ENCODE data around the gene PIK3CA. TPM values are rescaled to one million over a fixed set of nuclear protein-coding genes. Genes with fewer than 3 reads are reported as not detected.
A peak's percentile ranks its signal among the peaks of the same experiment; 100 is the strongest.
"Not testable (repeated sequence)": the region's sequence is repeated elsewhere in the genome, so short reads cannot be mapped to it uniquely, and the experiment has no call there.

Gene PIK3CA
- total and polyA plus RNA-seq, 3 experiments from 2014 or later: 18.3 to 19.5 (median 18.8) TPM

GRCh38 chr3:179116816-179117215 lies 31.3 kb upstream of the PIK3CA start:
- no peak overlapping the region for H3K4me3 Mint-ChIP-seq
- peaks cover 0 to under 1% (median 0%) of the 10 kb centered on the region in 3 donors for H3K36me3 Mint-ChIP-seq
- Histone ChIP-seq H3K9me3 (ENCODE audit: low read length) (no peaks in the 10 kb centered on the region), H3K4me3 (ENCODE audit: low read length) (no peak overlapping the region), H3K36me3 (ENCODE audit: insufficient read depth, low read length) (no peaks in the 10 kb centered on the region), H3K27me3 (ENCODE audit: insufficient read depth, low read length, poor library complexity, severe bottlenecking) (no peaks in the 10 kb centered on the region), H3K4me1 (ENCODE audit: insufficient read depth, low read length) (no peaks in the 10 kb centered on the region), H3K27ac (ENCODE audit: low read depth, low read length) (no peak overlapping the region)
- H3K27ac Mint-ChIP-seq: no peak overlapping the region
- CTCF ChIA-PET: no interaction called here
- H3K4me1 Mint-ChIP-seq: no peaks in the 10 kb centered on the region
- H3K9me3 Mint-ChIP-seq: peaks cover 0 to 2% (median 0%) of the 10 kb centered on the region in 5 donors
- no peak for DNase-seq
- POLR2A ChIA-PET: no interaction called here
- H3K27me3 Mint-ChIP-seq: peaks cover 13 to 36% of the 10 kb centered on the region in 2 donors

- CTCF ChIA-PET; H3K9me3 ChIP-seq (ENCODE audit: low read length); H3K4me1 Mint-ChIP-seq; H3K27ac Mint-ChIP-seq; POLR2A ChIA-PET; DNase-seq; H3K27me3 ChIP-seq (ENCODE audit: insufficient read depth, low read length, poor library complexity, severe bottlenecking); H3K4me3 ChIP-seq (ENCODE audit: low read length); H3K4me3 Mint-ChIP-seq; H3K36me3 ChIP-seq (ENCODE audit: insufficient read depth, low read length); H3K4me1 ChIP-seq (ENCODE audit: insufficient read depth, low read length); H3K9me3 Mint-ChIP-seq; H3K27ac ChIP-seq (ENCODE audit: low read depth, low read length); H3K36me3 Mint-ChIP-seq: not testable (repeated sequence)
- H3K27me3 Mint-ChIP-seq: peaks cover 7 to 36% of the 10 kb centered on the region in 2 donors
Observed at GRCh38 chr3:179132191-179132890, 15.8 kb upstream of the PIK3CA start.

GRCh38 chr3:179133575-179133974 lies 14.6 kb upstream of the PIK3CA start:
- Mint-ChIP-seq H3K9me3 (no peaks in the 10 kb centered on the region), H3K36me3 (peaks cover 0 to 6% (median 0%) of the 10 kb centered on the region in 3 donors), H3K4me3 (no peak overlapping the region), H3K27ac (no peak overlapping the region), H3K4me1 (peaks cover 0 to 5% (median 0%) of the 10 kb centered on the region in 3 donors), H3K27me3 (peaks cover 7 to 48% of the 10 kb centered on the region in 2 donors)
- no peak for DNase-seq
- H3K9me3 ChIP-seq (ENCODE audit: low read length): no peaks in the 10 kb centered on the region
- H3K4me3 ChIP-seq (ENCODE audit: low read length): no peak overlapping the region
- H3K27me3 ChIP-seq (ENCODE audit: insufficient read depth, low read length, poor library complexity, severe bottlenecking): peaks cover 3% of the 10 kb centered on the region
- no peaks in the 10 kb centered on the region for H3K4me1 ChIP-seq (ENCODE audit: insufficient read depth, low read length)
- no peak overlapping the region for H3K27ac ChIP-seq (ENCODE audit: low read depth, low read length)
- POLR2A ChIA-PET: no interaction called here
- CTCF ChIA-PET: no interaction called here
- no peaks in the 10 kb centered on the region for H3K36me3 ChIP-seq (ENCODE audit: insufficient read depth, low read length)

- peaks cover 3% of the 10 kb centered on the region for H3K27me3 ChIP-seq (ENCODE audit: insufficient read depth, low read length, poor library complexity, severe bottlenecking)
- no peaks in the 10 kb centered on the region for H3K36me3 ChIP-seq (ENCODE audit: insufficient read depth, low read length)
- no peaks in the 10 kb centered on the region for H3K9me3 ChIP-seq (ENCODE audit: low read length)
- H3K4me3 Mint-ChIP-seq: no peak overlapping the region
- no peaks in the 10 kb centered on the region for H3K9me3 Mint-ChIP-seq
- H3K27ac ChIP-seq (ENCODE audit: low read depth, low read length): no peak overlapping the region
- no peak overlapping the region for H3K27ac Mint-ChIP-seq
- DNase-seq: no peak
- peaks cover 0 to 6% (median 0%) of the 10 kb centered on the region in 3 donors for H3K4me1 Mint-ChIP-seq
- ChIA-PET POLR2A (no interaction called here), CTCF (interaction anchor here (0.9 to 1.6 kb wide), 4 partner anchors 12 to 186 kb away, joined by 3 to 5 read pairs (median 4); partner anchors contain the start of gene PIK3CA)
- peaks cover 0 to 6% (median 2%) of the 10 kb centered on the region in 3 donors for H3K36me3 Mint-ChIP-seq
- H3K4me1 ChIP-seq (ENCODE audit: insufficient read depth, low read length): no peaks in the 10 kb centered on the region
- H3K27me3 Mint-ChIP-seq: peaks cover 11 to 69% of the 10 kb centered on the region in 2 donors
- no peak overlapping the region for H3K4me3 ChIP-seq (ENCODE audit: low read length)
Observed at GRCh38 chr3:179136195-179136594, 12.0 kb upstream of the PIK3CA start.

- CTCF ChIA-PET: no interaction called here
- H3K27me3 Mint-ChIP-seq: peaks cover 11 to 49% of the 10 kb centered on the region in 2 donors
- POLR2A ChIA-PET: no interaction called here
Observed at GRCh38 chr3:179141890-179142289, 6.3 kb upstream of the PIK3CA start.

GRCh38 chr3:179146911-179147513 lies 1.1 kb upstream of the PIK3CA start:
- Mint-ChIP-seq H3K27me3 (peaks cover 5 to 9% of the 10 kb centered on the region in 2 donors), H3K4me1 (peaks cover 29 to 35% (median 33%) of the 10 kb centered on the region in 3 donors), H3K9me3 (no peaks in the 10 kb centered on the region), H3K27ac (no peak overlapping the region), H3K36me3 (peaks cover 0 to 4% (median 0%) of the 10 kb centered on the region in 3 donors), H3K4me3 (no peak overlapping the region)
- ChIA-PET POLR2A (interaction anchor here (0.6 to 2.7 kb wide), 6 partner anchors 34 to 1455 kb away, joined by 3 to 27 read pairs (median 3); partner anchors contain the start of genes MRPL47, NDUFB5, TTC14 and ZNF639), CTCF (interaction anchor here (0.6 to 3.6 kb wide), 11 partner anchors 10 to 457 kb away, joined by 3 to 18 read pairs (median 4); partner anchors contain the start of genes ACTL6A, MRPL47, NDUFB5 and ZNF639)
- Histone ChIP-seq H3K4me1 (ENCODE audit: insufficient read depth, low read length) (peaks cover 26% of the 10 kb centered on the region), H3K27me3 (ENCODE audit: insufficient read depth, low read length, poor library complexity, severe bottlenecking) (no peaks in the 10 kb centered on the region), H3K27ac (ENCODE audit: low read depth, low read length) (peak overlapping the region; percentile 93), H3K4me3 (ENCODE audit: low read length) (peak overlapping the region; percentile 90), H3K36me3 (ENCODE audit: insufficient read depth, low read length) (no peaks in the 10 kb centered on the region), H3K9me3 (ENCODE audit: low read length) (no peaks in the 10 kb centered on the region)
- DNase-seq: peak in 3 of 5 donors; percentile 1 to 73 (median 69)

More at GRCh38 chr3:179141890-179142289, 6.3 kb upstream of the PIK3CA start:
- Histone ChIP-seq H3K4me3 (ENCODE audit: low read length) (no peak overlapping the region), H3K27ac (ENCODE audit: low read depth, low read length) (no peak overlapping the region), H3K27me3 (ENCODE audit: insufficient read depth, low read length, poor library complexity, severe bottlenecking) (no peaks in the 10 kb centered on the region), H3K4me1 (ENCODE audit: insufficient read depth, low read length) (no peaks in the 10 kb centered on the region), H3K9me3 (ENCODE audit: low read length) (no peaks in the 10 kb centered on the region), H3K36me3 (ENCODE audit: insufficient read depth, low read length) (no peaks in the 10 kb centered on the region)
- Mint-ChIP-seq H3K36me3 (peaks cover 0 to 2% (median 0%) of the 10 kb centered on the region in 3 donors), H3K4me1 (peaks cover 2 to 9% (median 3%) of the 10 kb centered on the region in 3 donors), H3K4me3 (no peak overlapping the region), H3K27ac (no peak overlapping the region), H3K9me3 (no peaks in the 10 kb centered on the region)
- DNase-seq: no peak

- no peak overlapping the region for H3K4me3 Mint-ChIP-seq
- peaks cover 1 to 6% of the 10 kb centered on the region in 2 donors for H3K27me3 Mint-ChIP-seq
- DNase-seq: peak in 2 of 5 donors; percentile 67 to 73
- Histone ChIP-seq H3K36me3 (ENCODE audit: insufficient read depth, low read length) (no peaks in the 10 kb centered on the region), H3K9me3 (ENCODE audit: low read length) (no peaks in the 10 kb centered on the region), H3K27ac (ENCODE audit: low read depth, low read length) (peak overlapping the region; percentile 93), H3K27me3 (ENCODE audit: insufficient read depth, low read length, poor library complexity, severe bottlenecking) (no peaks in the 10 kb centered on the region), H3K4me3 (ENCODE audit: low read length) (peak overlapping the region; percentile 90), H3K4me1 (ENCODE audit: insufficient read depth, low read length) (peaks cover 29% of the 10 kb centered on the region)
- H3K27ac Mint-ChIP-seq: no peak overlapping the region
- H3K9me3 Mint-ChIP-seq: no peaks in the 10 kb centered on the region
- H3K36me3 Mint-ChIP-seq: peaks cover 0 to 4% (median 0%) of the 10 kb centered on the region in 3 donors
- H3K4me1 Mint-ChIP-seq: peaks cover 34 to 40% (median 38%) of the 10 kb centered on the region in 3 donors
- POLR2A ChIA-PET: interaction anchor here (0.6 to 2.7 kb wide), 10 partner anchors 34 to 1454 kb away, joined by 3 to 27 read pairs (median 3); partner anchors contain the start of genes MRPL47, NDUFB5, TTC14 and ZNF639
- CTCF ChIA-PET: interaction anchor here (0.6 to 3.6 kb wide), 9 partner anchors 11 to 457 kb away, joined by 3 to 18 read pairs (median 4); partner anchors contain the start of genes MRPL47, NDUFB5 and ZNF639
Observed at GRCh38 chr3:179147514-179147872, 664 bp upstream of the PIK3CA start.

Measured in CD8-positive, alpha-beta memory T cell (primary cell).